SK-N-SH (cell line): ENCODE data around the gene SKOR2. TPM values are rescaled to one million over a fixed set of nuclear protein-coding genes. Genes with fewer than 3 reads are reported as not detected.
A peak's percentile ranks its signal among the peaks of the same experiment; 100 is the strongest.

Experiments used
- CTCF ChIA-PET: fragments of 300-600, 350-600 bp; formaldehyde crosslinking; extraction: SDS; loops from one replicate; lab custom pipeline; 2021; lab: Yijun Ruan, JAX
- POLR2A ChIA-PET: fragments of 350-600 bp; sonication (Branson Sonifier 250); formaldehyde crosslinking; extraction: SDS; loops from one replicate; lab custom pipeline; 2020; ENCODE audit warnings: antibody characterized with exemption, inconsistent platforms; lab: Yijun Ruan, JAX
- DNase-seq: peaks from one replicate; pipeline ENCODE4 v3.0.0; 2012
- H2AFZ ChIP-seq: fragments of 200-600 bp; sonication (generic); 2 replicates; pipeline ENCODE4 v1.8.1; 2016; ENCODE audit warnings: antibody characterized with exemption, mild to moderate bottlenecking, low read depth
- H3F3A ChIP-seq: fragments of 200-600 bp; sonication (generic); replicated peaks from 2 replicates; pipeline ENCODE3; 2016; ENCODE audit warnings: antibody characterized with exemption, mild to moderate bottlenecking; ENCODE audit not compliant: insufficient read depth
- H3K27ac ChIP-seq, 2 experiments: fragments of 200-500 bp in 1 of 2; fragments of 200-600 bp in 1 of 2; sonication (Bioruptor generic) in 1 of 2; sonication (generic), shearing (Covaris generic) in 1 of 2; 2 replicates each; pipeline versions ENCODE4 v1.5.1 to v1.6.1; 2014 to 2016; ENCODE audit warnings: low read depth in 2 of 2, inconsistent platforms in 1 of 2, low read length in 1 of 2, mild to moderate bottlenecking in 1 of 2, mixed read lengths in 1 of 2
- H3K27me3 ChIP-seq: fragments of 200-600 bp; sonication (generic), shearing (Covaris generic); 2 replicates; pipeline ENCODE4 v1.6.1; 2016; ENCODE audit warnings: mixed run types; ENCODE audit not compliant: insufficient read depth
- H3K36me3 ChIP-seq, 2 experiments: fragments of 200-500 bp in 1 of 2; fragments of 200-600 bp in 1 of 2; sonication (Bioruptor generic) in 1 of 2; sonication (generic) in 1 of 2; replicated peaks in 1 of 2; 2 replicates each; pipeline versions ENCODE3 to v1.5.1; 2014 to 2016; ENCODE audit warnings: low read length in 1 of 2, mild to moderate bottlenecking in 1 of 2; ENCODE audit not compliant: insufficient read depth in 2 of 2, control insufficient read depth in 1 of 2
- H3K4me1 ChIP-seq, 2 experiments: fragments of 200-500 bp in 1 of 2; fragments of 200-600 bp in 1 of 2; sonication (Bioruptor generic) in 1 of 2; sonication (generic), shearing (Covaris generic) in 1 of 2; 2 replicates each; pipeline versions ENCODE4 v1.5.1 to v1.6.1; 2014 to 2016; ENCODE audit warnings: low read depth in 1 of 2, low read length in 1 of 2, mixed run types in 1 of 2; ENCODE audit not compliant: insufficient read depth in 2 of 2, control insufficient read depth in 1 of 2
- H3K4me2 ChIP-seq: fragments of 200-600 bp; sonication (generic), shearing (Covaris generic); 2 replicates; pipeline ENCODE4 v1.6.1; 2017; ENCODE audit warnings: mixed run types
- H3K4me3 ChIP-seq, 2 experiments: fragments of 200-500 bp in 1 of 2; fragments of 200-600 bp in 1 of 2; sonication (Bioruptor generic) in 1 of 2; sonication (generic), shearing (Covaris generic) in 1 of 2; 2 replicates each; pipeline versions ENCODE4 v1.5.1 to v1.8.1; 2014 to 2016; ENCODE audit warnings: low read depth in 2 of 2, inconsistent platforms in 1 of 2, low read length in 1 of 2, mild to moderate bottlenecking in 1 of 2, mixed read lengths in 1 of 2, moderate library complexity in 1 of 2
- H3K79me2 ChIP-seq: fragments of 200-600 bp; sonication (generic); 2 replicates; pipeline ENCODE4 v1.8.1; 2017; ENCODE audit warnings: mild to moderate bottlenecking; ENCODE audit not compliant: insufficient read depth
- H3K9ac ChIP-seq: fragments of 200-600 bp; sonication (generic); 2 replicates; pipeline ENCODE4 v1.6.1; 2017; ENCODE audit warnings: mixed run types
- H3K9me2 ChIP-seq: fragments of 200-600 bp; sonication (generic); 2 replicates; pipeline ENCODE4 v1.6.1; 2017; ENCODE audit warnings: mixed run types
- H3K9me3 ChIP-seq: fragments of 200-600 bp; sonication (generic); 2 replicates; pipeline ENCODE4 v1.6.1; 2017; ENCODE audit warnings: mixed run types, mild to moderate bottlenecking, moderate library complexity
- H4K20me1 ChIP-seq: fragments of 200-600 bp; sonication (generic); 2 replicates; pipeline ENCODE4 v1.6.1; 2017; ENCODE audit warnings: mild to moderate bottlenecking, mixed run types; ENCODE audit not compliant: insufficient read depth
- CTCF ChIP-seq: fragments of 200-600 bp; sonication (generic); IDR thresholded peaks from 2 replicates; pipeline ENCODE4 v1.6.1; 2017; ENCODE audit warnings: antibody characterized with exemption, mild to moderate bottlenecking, moderate library complexity
- ELF1 ChIP-seq: IDR thresholded peaks from 2 replicates; pipeline ENCODE4 v1.4.0; 2012
- EP300 ChIP-seq, 2 experiments: IDR thresholded peaks; 2 replicates each; pipeline versions ENCODE4 v1.4.0 to v1.6.1; 2012; ENCODE audit warnings: borderline replicate concordance in 1 of 2, low read depth in 1 of 2, low read length in 1 of 2
- EZH2phosphoT487 ChIP-seq: fragments of 200-600 bp; sonication (generic); IDR thresholded peaks from 2 replicates; pipeline ENCODE4 v1.6.1; 2017; ENCODE audit warnings: low read depth, mixed run types, mild to moderate bottlenecking, antibody characterized with exemption, moderate library complexity, borderline replicate concordance
- FOXJ3 ChIP-seq: sonication (generic); formaldehyde crosslinking; IDR thresholded peaks from 2 replicates; pipeline ENCODE4 v1.5.1; 2020; ENCODE audit warnings: mild to moderate bottlenecking, missing genetic modification reagents
- GATA2 ChIP-seq: sonication (generic); formaldehyde crosslinking; IDR thresholded peaks from 2 replicates; pipeline ENCODE4 v1.5.0; 2020; ENCODE audit warnings: mild to moderate bottlenecking, missing genetic modification reagents
- IRF3 ChIP-seq: fragments of 150-350 bp; IDR thresholded peaks from 2 replicates; pipeline ENCODE4 v1.6.1; 2016; ENCODE audit warnings: mild to moderate bottlenecking, low read depth, low read length
- JUND ChIP-seq: IDR thresholded peaks from 2 replicates; pipeline ENCODE4 v1.4.0; 2012
- MEF2A ChIP-seq: IDR thresholded peaks from 2 replicates; pipeline ENCODE4 v1.4.0; 2012; ENCODE audit warnings: low read depth, borderline replicate concordance
- PBX3 ChIP-seq: IDR thresholded peaks from 2 replicates; pipeline ENCODE4; 2012
- POLR2AphosphoS5 ChIP-seq: IDR thresholded peaks from 2 replicates; pipeline ENCODE4 v1.6.1; 2012; ENCODE audit warnings: low read depth, low read length
- RAD21 ChIP-seq: IDR thresholded peaks from 2 replicates; pipeline ENCODE4 v1.6.1; 2012; ENCODE audit warnings: mild to moderate bottlenecking, low read length
- SIN3A ChIP-seq: IDR thresholded peaks from 2 replicates; pipeline ENCODE4 v1.6.1; 2012; ENCODE audit warnings: low read depth, mild to moderate bottlenecking, low read length, moderate library complexity, borderline replicate concordance
- SMC3 ChIP-seq: IDR thresholded peaks from 2 replicates; pipeline ENCODE4 v1.6.1; 2012; ENCODE audit warnings: low read depth, low read length, improper control_type of control experiment
- TAF1 ChIP-seq: IDR thresholded peaks from 2 replicates; pipeline ENCODE4 v1.6.1; 2012; ENCODE audit warnings: low read depth, mild to moderate bottlenecking, low read length, moderate library complexity, borderline replicate concordance
- TCF12 ChIP-seq: IDR thresholded peaks from 2 replicates; pipeline ENCODE4 v1.4.0; 2012
- TEAD4 ChIP-seq: IDR thresholded peaks from 2 replicates; pipeline ENCODE4 v1.4.0; 2012; ENCODE audit warnings: mild to moderate bottlenecking, borderline replicate concordance; ENCODE audit not compliant: insufficient read depth
- USF1 ChIP-seq: IDR thresholded peaks from 2 replicates; pipeline ENCODE4 v1.4.0; 2012; ENCODE audit warnings: low read depth, borderline replicate concordance
- YY1 ChIP-seq: IDR thresholded peaks from 2 replicates; pipeline ENCODE4 v1.4.0; 2012; ENCODE audit warnings: low read depth, mild to moderate bottlenecking
- WGBS: methylation state at CpG from one replicate; pipeline ENCODE4 v1.1.6; 2017; ENCODE audit warnings: low lambda C conversion rate; 5-methylcytosine and 5-hydroxymethylcytosine counted together
- polyA plus RNA-seq, 3 experiments: library from polyadenylated mRNA; depleted of rRNA; stranded (reverse); fragments of >200 nt; gene quantifications; 2 replicates each; pipeline ENCODE4 v1.2.3, GENCODE V29; 2012

SKOR2 gene
- polyA plus RNA-seq, 1 of the 3 experiments (the other 2 are of a cell fraction): not detected

GRCh38 chr18:47174545-47175116 is 76.8 kb downstream of the SKOR2 start:
- peaks cover 66% of the 10 kb centered on the region for H3K79me2 ChIP-seq
- POLR2A ChIA-PET: no interaction called here
- peaks cover 23% of the 10 kb centered on the region for H4K20me1 ChIP-seq
- H3K4me2 ChIP-seq: peak overlapping the region; percentile 91
- peak overlapping the region; percentile 76 to 100 for H3K4me3 ChIP-seq
- peak overlapping the region; percentile 99; the same call in 1 of the 2 replicates for H3K9ac ChIP-seq
- H3K27ac ChIP-seq: no peak overlapping the region
- H2AFZ ChIP-seq: no peak overlapping the region
- no peaks in the 10 kb centered on the region for H3K9me3 ChIP-seq
- H3K9me2 ChIP-seq: no peaks in the 10 kb centered on the region
- H3K27me3 ChIP-seq: no peaks in the 10 kb centered on the region
- WGBS: 78% methylated on average over 13 of the region's 13 CpGs
- CTCF ChIA-PET: interaction anchor here (0.8 to 1.9 kb wide), 2 partner anchors 10 to 30 kb away, joined by 3 to 8 read pairs; no protein-coding TSS in a partner anchor
- peaks cover 4% of the 10 kb centered on the region for H3F3A ChIP-seq
- DNase-seq: no peak
- TF ChIP-seq PBX3 (no peak), USF1 (no peak), EZH2phosphoT487 (no peak), JUND (no peak), TAF1 (no peak), FOXJ3 (CRISPR knock-in tag) (no peak), ELF1 (no peak), SMC3 (no peak), IRF3 (no peak), RAD21 (no peak), YY1 (no peak), POLR2AphosphoS5 (no peak), SIN3A (no peak), MEF2A (no peak), CTCF (no peak), TEAD4 (no peak), TCF12 (no peak), EP300 (IDR thresholded peaks at IDR 0.05; ENCODE audit: borderline replicate concordance in 1 of 2, low read depth in 1 of 2, low read length in 1 of 2) (no peak), GATA2 (CRISPR knock-in tag) (no peak)
- H3K4me1 ChIP-seq: peaks cover 0 to 4% of the 10 kb centered on the region in 2 experiments; a peak in 2 of 4 replicates
- peaks cover 0 to 18% of the 10 kb centered on the region in 2 experiments for H3K36me3 ChIP-seq
